Measurements from ENCODE around the gene SYK. TPM values are rescaled to one million over a fixed set of nuclear protein-coding genes. Genes with fewer than 3 reads are reported as not detected.

Gene SYK
- total RNA-seq, 1 donor from 2014 or later, result not detected

GRCh38 chr9:90860382-90860781 lies 58.8 kb downstream of the SYK start:
- no peak overlapping the region for H3K4me3 Mint-ChIP-seq
- no peaks in the 10 kb centered on the region for H3K27me3 ChIP-seq
- H3K27me3 Mint-ChIP-seq (ENCODE audit: insufficient read depth, low read depth), result peaks cover 3% of the 10 kb centered on the region
- no peaks in the 10 kb centered on the region for H3K4me1 Mint-ChIP-seq
- no peaks in the 10 kb centered on the region for H4K20me1 ChIP-seq (ENCODE audit: low read depth)
- H3K27ac Mint-ChIP-seq, result no peak overlapping the region
- H3F3A ChIP-seq (ENCODE audit: low read depth), result no peaks in the 10 kb centered on the region
- H3K36me3 Mint-ChIP-seq, result no peaks in the 10 kb centered on the region
- no peak overlapping the region for H3K4me3 ChIP-seq
- TF ChIP-seq EZH2 (IDR thresholded peaks at IDR 0.05) (no peak), EZH2phosphoT487 (IDR thresholded peaks at IDR 0.05) (no peak)
- TF ChIP-seq, protein P1, sequence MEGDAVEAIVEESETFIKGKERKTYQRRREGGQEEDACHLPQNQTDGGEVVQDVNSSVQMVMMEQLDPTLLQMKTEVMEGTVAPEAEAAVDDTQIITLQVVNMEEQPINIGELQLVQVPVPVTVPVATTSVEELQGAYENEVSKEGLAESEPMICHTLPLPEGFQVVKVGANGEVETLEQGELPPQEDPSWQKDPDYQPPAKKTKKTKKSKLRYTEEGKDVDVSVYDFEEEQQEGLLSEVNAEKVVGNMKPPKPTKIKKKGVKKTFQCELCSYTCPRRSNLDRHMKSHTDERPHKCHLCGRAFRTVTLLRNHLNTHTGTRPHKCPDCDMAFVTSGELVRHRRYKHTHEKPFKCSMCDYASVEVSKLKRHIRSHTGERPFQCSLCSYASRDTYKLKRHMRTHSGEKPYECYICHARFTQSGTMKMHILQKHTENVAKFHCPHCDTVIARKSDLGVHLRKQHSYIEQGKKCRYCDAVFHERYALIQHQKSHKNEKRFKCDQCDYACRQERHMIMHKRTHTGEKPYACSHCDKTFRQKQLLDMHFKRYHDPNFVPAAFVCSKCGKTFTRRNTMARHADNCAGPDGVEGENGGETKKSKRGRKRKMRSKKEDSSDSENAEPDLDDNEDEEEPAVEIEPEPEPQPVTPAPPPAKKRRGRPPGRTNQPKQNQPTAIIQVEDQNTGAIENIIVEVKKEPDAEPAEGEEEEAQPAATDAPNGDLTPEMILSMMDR (IDR thresholded peaks at IDR 0.05), result no peak
- H3K9ac ChIP-seq, result no peak overlapping the region
- no peak for DNase-seq (ENCODE audit: low spot score)
- H2AFZ ChIP-seq (replicated peaks), result no peak overlapping the region
- H3K79me2 ChIP-seq (ENCODE audit: low read depth), result no peaks in the 10 kb centered on the region
- H3K27ac ChIP-seq, result no peak overlapping the region
- no peaks in the 10 kb centered on the region for H3K4me1 ChIP-seq
- no peaks in the 10 kb centered on the region for H3K9me3 ChIP-seq (ENCODE audit: low read depth)
- H3K4me2 ChIP-seq, result no peak overlapping the region
- H3K36me3 ChIP-seq, result no peaks in the 10 kb centered on the region
- no peaks in the 10 kb centered on the region for H3K9me3 Mint-ChIP-seq

DNA sequence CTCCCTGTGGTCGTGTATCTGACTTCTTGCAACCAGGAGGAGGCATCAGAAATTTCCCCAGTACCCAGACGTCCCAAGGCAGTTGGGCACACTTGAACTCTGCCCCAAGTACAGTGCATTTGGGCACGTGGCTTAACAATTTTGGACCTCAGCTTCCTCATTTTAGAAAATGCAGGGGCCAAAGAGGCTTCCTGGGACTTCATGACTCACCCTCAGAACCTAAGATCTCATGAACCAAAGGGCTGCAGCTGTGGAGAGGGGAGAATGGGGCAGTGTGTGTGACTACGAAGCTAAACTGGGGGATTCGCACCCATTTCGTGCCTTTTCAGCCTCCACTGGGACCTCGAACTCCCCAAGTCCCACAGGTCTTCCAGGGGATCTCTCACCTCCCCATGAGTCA lies 59.2 kb downstream of the SYK start:
- H3K27me3 Mint-ChIP-seq (ENCODE audit: insufficient read depth, low read depth), result peaks cover 3% of the 10 kb centered on the region

GRCh38 chr9:90861380-90861779 lies 59.8 kb downstream of the SYK start:
- Histone ChIP-seq H3K27ac (no peak overlapping the region), H3K4me2 (no peak overlapping the region), H3F3A (ENCODE audit: low read depth) (no peaks in the 10 kb centered on the region), H2AFZ (replicated peaks) (no peak overlapping the region), H3K4me1 (no peaks in the 10 kb centered on the region), H3K36me3 (no peaks in the 10 kb centered on the region), H3K9ac (no peak overlapping the region), H3K9me3 (ENCODE audit: low read depth) (no peaks in the 10 kb centered on the region), H3K79me2 (ENCODE audit: low read depth) (no peaks in the 10 kb centered on the region), H4K20me1 (ENCODE audit: low read depth) (no peaks in the 10 kb centered on the region), H3K4me3 (no peak overlapping the region), H3K27me3 (no peaks in the 10 kb centered on the region)
- Mint-ChIP-seq H3K27ac (no peak overlapping the region), H3K9me3 (no peaks in the 10 kb centered on the region), H3K36me3 (no peaks in the 10 kb centered on the region), H3K27me3 (ENCODE audit: insufficient read depth, low read depth) (peaks cover 3% of the 10 kb centered on the region), H3K4me3 (no peak overlapping the region), H3K4me1 (no peaks in the 10 kb centered on the region)
- TF ChIP-seq EZH2phosphoT487 (IDR thresholded peaks at IDR 0.05) (no peak), EZH2 (IDR thresholded peaks at IDR 0.05) (no peak)
- TF ChIP-seq, protein P1 (IDR thresholded peaks at IDR 0.05), result no peak
- no peak for DNase-seq (ENCODE audit: low spot score)

More for the DNA sequence above, 59.2 kb downstream of the SYK start:
- H2AFZ ChIP-seq (replicated peaks), result no peak overlapping the region
- H3K9ac ChIP-seq, result no peak overlapping the region
- Mint-ChIP-seq H3K4me3 (no peak overlapping the region), H3K36me3 (no peaks in the 10 kb centered on the region), H3K4me1 (no peaks in the 10 kb centered on the region), H3K27ac (no peak overlapping the region), H3K9me3 (no peaks in the 10 kb centered on the region)
- DNase-seq (ENCODE audit: low spot score), result no peak
- TF ChIP-seq EZH2 (IDR thresholded peaks at IDR 0.05) (no peak), EZH2phosphoT487 (IDR thresholded peaks at IDR 0.05) (no peak)
- TF ChIP-seq, protein P1 (IDR thresholded peaks at IDR 0.05), result no peak
- no peaks in the 10 kb centered on the region for H3K79me2 ChIP-seq (ENCODE audit: low read depth)
- H3K9me3 ChIP-seq (ENCODE audit: low read depth), result no peaks in the 10 kb centered on the region
- H3K4me1 ChIP-seq, result no peaks in the 10 kb centered on the region
- H3K4me2 ChIP-seq, result no peak overlapping the region
- no peak overlapping the region for H3K27ac ChIP-seq
- H3K36me3 ChIP-seq, result no peaks in the 10 kb centered on the region
- no peak overlapping the region for H3K4me3 ChIP-seq
- no peaks in the 10 kb centered on the region for H3F3A ChIP-seq (ENCODE audit: low read depth)
- H3K27me3 ChIP-seq, result no peaks in the 10 kb centered on the region
- H4K20me1 ChIP-seq (ENCODE audit: low read depth), result no peaks in the 10 kb centered on the region
